Tongue (tissue), 2 donors: ENCODE data around the gene HTR2C. TPM values are rescaled to one million over a fixed set of nuclear protein-coding genes. Genes with fewer than 3 reads are reported as not detected.
A peak's percentile ranks its signal among the peaks of the same experiment; 100 is the strongest.
"Not testable (repeated sequence)": the region's sequence is repeated elsewhere in the genome, so short reads cannot be mapped to it uniquely, and the experiment has no call there.

Source experiments
- DNase-seq: peaks from one replicate; pipeline ENCODE4 v3.0.0-alpha.2; 2015
- total RNA-seq: library from RNA; depleted of rRNA; stranded (reverse); fragments of >200 nt; gene quantifications from one replicate; pipeline ENCODE4 v1.2.3, GENCODE V29; 2014

The HTR2C gene
- total RNA-seq, 1 donor from 2014 or later: not detected

DNA sequence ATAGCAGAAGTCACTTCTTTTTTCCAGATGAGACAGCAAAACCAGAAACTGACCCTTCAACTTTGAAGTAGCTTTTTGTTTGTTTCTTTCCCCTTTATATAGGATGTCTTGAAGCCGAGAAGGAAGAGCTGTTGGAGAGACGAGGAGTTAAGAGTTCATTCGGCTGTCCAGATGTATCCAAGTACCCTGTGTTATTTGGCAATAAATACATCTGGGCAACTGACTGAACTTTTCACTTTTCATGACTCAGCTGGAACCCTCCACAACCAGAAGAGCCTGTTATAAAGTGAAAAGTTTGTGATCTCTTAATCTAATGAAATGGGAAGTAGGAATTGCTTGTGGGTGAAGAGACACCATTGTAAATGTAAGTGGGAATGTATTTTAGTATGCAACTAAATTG lies 131.2 kb downstream of the HTR2C start:
- no peak for DNase-seq

DNA sequence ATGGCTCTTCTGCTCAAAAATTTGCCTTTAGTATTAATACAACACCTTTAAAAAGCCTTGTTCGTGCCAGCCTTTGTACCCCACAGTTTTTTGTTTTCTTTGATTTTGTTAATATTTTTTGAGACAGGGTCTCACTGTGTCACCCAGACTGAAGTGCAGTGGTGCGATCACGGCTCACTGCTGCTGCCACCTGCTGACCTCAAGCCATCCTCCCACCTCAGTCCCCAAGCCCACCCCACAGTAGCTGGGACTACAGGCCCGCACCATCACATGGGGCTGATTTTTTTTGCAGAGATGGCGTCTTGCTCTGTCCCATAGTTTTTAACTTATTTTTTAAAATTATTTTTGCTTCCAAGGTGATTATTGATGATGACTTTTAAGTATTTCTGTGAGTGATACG lies 134.0 kb downstream of the HTR2C start:
- DNase-seq: no peak

DNA sequence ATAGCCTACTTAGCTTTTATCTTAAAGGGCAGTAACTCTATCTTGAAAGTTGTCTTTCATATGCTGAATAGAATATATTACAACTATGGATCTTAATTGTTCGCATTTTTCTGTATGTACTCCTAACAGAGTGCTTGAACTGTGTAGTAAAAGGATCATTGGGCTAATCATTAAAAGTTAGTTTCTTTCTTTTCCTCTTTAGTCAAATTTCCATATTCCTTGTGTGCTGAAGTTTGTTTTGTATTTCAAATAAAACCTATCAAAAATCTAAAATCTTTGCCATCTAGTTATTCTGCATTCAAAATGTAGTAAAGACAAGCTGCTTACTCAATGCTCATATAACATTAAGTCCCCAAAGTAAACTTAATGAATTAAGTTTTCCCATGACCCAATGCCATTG lies 182.7 kb downstream of the HTR2C start:
- no peak for DNase-seq

DNA sequence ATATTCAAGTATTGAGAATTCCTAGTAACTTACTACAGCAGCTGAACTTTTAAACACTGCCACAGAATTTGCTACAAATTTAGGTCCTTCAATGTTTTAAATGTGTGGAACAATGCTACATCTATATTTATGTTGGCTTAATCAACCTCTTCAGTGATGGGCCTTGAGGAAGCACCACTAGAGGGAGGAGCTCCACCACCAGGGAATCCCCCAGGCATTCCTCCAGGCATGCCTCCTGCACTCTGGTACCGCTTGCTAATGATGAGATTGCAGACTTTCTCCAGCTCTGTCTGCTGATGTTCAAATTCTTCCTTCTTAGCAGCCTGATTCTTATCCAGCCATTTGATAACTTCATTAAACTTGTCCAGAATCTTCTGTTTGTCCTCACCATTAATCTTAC lies 190.8 kb downstream of the HTR2C start:
- no peak for DNase-seq

DNA sequence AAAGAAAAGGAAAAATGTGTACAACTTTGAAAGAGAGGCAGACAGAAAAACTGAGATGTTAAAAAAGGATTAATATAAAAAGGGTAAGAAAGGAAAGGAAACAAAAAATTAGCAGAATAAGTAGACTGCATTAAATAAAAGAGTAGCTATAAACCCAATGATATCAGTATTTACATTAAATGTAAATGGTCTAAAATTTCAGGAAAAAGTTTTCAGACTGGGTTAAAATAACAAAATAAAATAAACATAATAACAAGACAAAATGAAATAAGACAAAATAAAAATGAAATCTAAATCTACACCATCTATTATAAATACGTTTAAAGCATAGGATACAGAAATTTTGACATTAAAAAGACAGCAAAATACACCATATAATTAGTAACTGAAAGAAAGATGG lies 199.0 kb downstream of the HTR2C start:
- no peak for DNase-seq

DNA sequence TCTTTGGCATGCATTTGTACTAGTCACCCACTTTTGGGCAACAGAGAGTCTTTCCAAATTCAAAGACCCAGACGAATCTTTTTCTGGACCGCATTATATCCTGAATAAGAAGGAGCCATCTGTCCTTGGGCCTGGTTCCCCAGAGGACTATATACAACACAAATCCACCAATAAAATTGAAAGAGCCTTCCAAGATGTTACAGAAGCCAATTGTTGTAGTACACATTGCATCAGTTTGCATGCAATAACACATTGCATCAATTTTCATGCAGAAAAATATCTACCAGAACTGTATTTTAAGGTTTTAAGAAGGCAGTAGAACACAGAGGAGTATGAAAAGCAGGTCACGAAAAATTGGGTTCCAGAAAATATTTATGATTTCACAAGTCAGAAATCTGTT lies 203.2 kb downstream of the HTR2C start:
- no peak for DNase-seq

DNA sequence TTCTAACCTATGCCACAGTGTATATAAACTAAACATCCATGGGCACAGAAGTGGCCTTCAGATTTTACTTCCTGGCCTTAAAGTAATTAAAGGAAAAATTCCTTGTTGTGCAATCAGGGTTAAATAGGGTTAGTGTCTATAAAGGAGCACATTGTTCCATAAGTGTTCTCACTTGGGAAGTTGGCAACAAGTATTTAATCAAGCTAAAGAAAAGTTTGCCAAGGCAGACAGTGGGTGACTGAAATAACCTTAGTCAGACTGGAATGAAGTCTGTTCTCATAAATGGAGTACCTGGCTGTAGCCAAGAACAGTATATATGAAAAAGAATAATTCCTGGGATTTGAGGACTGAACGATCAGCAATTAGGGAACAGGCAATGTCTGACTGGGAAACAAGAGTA lies 213.6 kb downstream of the HTR2C start:
- no peak for DNase-seq

DNA sequence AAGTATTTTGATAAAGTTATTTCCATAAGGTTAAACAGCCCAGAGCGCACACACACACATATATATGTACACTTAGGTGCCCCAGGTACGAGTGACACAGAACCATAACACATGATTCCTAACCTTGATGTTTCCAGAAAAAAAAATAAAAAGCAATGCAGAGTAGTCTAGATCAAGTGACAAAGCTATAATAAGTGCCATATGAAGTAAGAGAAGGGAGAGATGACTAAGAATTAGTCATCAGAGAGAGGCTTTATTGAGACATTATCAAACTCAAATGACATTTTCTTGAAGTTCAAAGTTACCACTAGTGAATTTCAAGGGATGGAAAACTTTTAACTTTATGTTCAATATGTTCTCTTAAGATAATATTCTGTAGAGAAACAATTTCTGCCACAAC lies 215.0 kb downstream of the HTR2C start:
- no peak for DNase-seq

DNA sequence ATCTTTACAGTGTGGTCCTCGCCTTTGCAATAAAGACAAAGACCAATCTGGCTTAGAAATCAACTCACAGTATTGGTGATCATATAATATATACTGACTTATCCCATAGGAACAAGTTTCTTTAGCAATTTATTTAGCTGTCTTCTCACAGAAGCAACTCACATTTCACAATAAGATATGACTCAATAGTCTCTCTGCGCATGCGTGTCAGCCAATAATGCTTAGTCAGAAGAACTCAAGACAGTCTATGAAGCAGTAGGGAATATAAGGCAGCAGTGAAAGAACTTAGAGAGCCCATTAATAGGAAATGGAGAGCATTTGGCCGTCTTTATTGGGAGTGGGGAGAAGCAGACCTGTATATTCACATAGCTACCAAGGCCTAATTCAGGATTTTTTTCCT lies 216.8 kb downstream of the HTR2C start:
- no peak for DNase-seq

DNA sequence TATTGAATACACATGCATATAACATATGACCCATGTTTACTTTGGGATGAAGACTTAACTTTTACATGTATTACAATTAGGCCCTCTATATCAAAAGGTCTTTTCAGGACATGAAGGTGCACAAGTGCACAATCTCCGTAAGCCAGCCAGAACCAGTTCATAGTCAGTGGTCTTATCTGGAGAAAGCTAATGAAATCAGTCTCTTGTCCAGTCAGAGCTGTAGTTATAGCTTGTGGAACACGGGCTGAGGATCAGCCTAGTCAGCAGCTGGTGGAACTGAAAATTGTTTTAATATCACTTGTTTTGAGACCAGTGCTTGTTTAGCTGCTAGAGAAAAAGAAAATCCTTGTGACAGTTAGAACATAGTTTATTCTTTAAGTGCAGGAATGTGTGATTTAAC lies 235.6 kb downstream of the HTR2C start:
- DNase-seq: no peak

DNA sequence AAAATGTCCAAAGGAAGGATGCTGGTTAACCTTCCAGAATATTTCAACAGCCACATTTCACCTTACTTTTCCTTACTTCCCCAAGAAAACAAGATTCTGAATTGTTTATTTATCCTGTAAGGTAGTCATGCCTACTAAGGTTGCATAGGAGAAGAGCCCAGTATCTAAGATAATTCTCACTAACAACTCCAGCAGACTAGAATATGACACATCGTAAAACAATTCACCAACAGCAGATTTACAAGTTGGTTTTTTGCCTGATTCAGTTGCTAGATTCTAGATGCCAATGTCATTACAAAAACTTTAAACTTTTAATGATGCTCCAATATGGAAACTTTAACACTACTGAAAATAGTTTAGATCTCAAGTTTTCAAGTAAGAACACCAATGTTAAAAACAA lies 257.2 kb downstream of the HTR2C start:
- DNase-seq: no peak

DNA sequence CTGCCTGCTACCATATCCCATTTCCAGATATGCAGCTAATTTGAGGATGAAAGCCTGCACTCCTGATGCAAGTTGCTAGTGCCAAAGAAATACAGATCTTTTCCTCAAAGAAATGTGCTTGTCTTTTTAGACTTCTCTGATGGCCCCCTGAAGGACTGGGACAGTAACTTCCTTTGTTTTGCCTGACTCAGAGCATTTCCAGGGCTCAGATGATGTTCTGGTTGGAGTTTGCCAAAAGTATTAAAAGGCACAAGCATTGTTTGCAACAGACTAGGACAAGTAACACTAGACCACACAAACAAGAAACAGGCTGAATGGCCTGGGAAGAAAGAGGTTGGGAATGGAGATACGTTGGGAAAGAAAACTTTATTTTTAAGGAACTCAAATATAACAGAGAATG lies 258.3 kb downstream of the HTR2C start:
- peak; percentile 0 for DNase-seq

DNA sequence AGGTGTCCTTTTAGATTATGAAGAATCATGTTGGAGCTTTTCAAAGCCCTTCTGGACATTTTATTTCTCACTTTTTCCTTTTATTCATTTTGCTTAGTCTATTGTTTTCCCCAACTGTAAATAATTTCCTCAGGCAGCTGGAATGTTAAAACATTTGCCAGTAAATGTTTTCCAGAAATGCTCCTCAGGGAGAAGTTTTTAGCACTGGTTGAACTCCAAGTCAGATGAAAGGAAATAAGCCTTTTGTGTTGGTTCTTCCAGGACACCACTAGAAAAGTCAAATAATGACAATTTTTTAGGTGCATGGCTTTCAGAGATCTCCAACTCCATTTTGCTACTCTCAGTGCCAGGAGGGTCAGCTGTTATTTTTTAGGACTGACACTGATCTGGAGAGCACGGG lies 305.6 kb downstream of the HTR2C start:
- peak; percentile 17 for DNase-seq

DNA sequence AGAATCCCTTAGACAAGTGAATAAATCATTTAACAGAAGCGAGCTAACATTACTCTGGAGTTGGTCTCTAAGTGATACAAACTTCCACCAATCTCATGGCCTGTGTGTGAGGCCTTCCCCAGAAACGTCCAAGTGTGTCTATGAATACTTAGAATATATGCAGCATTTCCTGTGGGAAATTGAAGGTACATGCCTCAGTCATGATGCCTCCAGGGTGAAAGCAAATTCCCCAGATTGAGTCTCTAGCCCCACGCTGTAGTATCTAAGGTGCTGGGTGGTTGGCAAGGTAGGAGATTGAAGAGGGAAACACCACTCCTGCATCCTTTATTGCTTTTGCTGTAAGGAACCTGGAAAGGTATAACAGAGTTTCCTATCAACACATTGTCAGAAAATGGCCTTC lies 319.7 kb downstream of the HTR2C start:
- DNase-seq: no peak

DNA sequence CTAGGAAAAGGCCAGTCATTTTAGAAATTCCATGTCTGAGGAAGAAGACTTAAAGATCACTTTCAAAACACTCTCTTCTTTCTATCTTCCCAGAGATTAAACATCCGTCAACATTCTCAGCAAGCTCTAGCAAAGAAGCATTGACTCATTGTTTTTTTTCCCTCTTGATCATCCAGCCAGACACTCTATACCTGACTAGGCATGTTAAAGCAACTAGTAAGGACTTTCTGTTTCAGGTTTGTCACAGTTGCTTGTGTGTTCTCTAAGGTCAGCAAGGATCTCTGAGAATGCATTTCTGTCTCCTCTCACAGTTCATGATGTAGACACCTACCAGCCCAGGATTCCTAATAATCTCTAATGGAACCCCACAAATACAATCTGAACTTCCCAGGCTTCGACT lies 321.4 kb downstream of the HTR2C start:
- no peak for DNase-seq

DNA sequence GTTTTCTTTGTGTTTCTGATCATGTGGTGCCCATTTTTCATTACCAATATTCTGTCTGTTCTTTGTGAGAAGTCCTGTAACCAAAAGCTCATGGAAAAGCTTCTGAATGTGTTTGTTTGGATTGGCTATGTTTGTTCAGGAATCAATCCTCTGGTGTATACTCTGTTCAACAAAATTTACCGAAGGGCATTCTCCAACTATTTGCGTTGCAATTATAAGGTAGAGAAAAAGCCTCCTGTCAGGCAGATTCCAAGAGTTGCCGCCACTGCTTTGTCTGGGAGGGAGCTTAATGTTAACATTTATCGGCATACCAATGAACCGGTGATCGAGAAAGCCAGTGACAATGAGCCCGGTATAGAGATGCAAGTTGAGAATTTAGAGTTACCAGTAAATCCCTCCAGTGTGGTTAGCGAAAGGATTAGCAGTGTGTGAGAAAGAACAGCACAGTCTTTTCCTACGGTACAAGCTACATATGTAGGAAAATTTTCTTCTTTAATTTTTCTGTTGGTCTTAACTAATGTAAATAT lies 323.2 kb downstream of the HTR2C start:
- DNase-seq: no peak

DNA sequence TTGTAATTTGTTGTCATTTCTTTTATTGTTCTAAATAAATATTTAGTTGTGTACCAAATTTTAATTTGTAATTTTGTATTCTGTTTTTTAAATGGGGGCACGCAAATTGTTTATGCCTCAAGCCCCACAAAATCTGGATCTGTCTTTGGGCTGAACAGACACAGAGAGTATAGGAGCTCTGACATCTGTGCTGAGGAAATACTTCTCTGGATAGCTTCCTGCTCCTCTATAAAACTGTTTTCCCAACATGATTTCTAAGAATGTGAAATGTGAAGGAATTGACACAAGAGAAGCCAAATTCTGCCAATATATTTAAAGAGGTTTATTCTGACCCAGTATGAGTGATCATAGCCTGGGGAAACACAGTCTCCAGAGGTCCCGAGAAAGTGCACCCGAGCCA lies 340.5 kb downstream of the HTR2C start:
- no peak for DNase-seq

DNA sequence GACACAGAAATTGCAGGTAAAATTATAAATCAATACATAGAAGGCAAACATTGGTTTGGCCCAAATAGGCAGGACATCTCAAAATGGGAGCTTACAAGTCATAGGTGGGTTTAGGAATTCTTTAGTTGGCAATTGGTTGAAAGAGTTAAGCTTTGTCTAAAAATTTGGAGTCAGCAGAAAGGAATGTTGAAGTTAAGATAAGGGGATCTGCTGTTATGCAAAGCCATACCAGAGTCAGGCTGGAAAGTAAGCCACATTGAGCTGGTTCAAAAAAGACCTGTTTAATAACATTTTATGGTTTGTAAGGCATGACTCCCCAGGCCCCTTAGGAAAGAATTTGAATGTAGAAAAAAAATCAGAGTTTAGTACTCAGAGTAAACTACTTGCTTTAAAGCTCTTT lies 341.0 kb downstream of the HTR2C start:
- DNase-seq: no peak

DNA sequence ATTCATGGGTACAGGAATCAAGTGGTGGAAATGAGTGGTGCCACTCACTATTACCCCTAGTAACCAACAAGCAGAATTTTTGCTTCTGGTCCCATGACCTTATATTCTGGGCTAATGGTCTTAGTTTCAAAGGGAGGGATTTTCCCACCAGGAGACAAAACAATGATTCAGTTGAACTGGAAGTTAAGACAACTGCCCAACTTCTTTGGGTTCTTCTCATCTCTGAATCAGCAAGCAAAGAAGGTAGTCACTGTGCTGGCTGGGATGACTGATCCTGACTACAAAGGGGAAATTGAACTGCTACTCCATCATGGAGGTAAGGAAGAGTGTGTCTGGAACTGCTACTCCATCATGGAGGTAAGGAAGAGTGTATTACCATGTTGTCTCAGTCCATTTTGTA lies 346.3 kb downstream of the HTR2C start:
- DNase-seq: no peak

DNA sequence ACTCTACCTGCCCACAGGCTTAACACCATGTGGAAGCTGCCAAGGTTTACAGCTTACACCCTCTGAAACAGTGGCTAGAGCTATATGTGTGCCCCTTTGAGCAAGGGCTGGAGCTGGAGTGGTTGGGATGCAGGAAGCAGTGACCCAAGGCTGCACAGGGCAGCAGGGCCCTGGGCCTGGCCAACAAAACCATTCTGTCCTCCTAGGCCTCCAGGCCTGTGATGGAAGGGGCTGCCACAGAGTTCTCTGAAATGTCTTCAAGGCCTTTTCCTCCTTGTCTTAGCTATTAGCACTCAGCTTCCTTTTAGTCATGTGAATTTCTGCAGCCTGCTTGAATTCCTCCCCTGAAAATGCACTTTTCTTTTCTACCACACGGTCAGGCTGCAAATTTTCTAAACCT lies 348.7 kb downstream of the HTR2C start:
- DNase-seq: no peak

DNA sequence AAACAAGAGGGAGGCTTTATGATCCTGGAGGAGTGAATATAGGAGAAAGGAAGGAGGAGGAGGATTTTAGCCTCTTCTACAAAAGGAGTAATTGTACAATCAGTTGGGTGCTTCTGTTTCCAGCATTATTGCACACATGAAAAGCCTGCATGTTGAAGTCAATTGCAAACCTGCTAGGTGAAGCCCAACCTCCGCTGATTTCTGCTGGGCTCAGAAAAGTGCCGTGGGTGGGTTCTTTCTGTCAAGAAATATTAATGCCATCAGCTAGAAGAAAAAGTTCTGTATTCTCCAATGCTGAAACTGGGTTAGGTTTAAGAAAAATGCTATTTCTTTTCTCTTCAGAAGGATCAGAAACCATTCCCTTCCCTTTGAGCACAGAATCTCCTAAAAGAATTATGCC lies 349.4 kb downstream of the HTR2C start:
- DNase-seq: not testable (repeated sequence)

DNA sequence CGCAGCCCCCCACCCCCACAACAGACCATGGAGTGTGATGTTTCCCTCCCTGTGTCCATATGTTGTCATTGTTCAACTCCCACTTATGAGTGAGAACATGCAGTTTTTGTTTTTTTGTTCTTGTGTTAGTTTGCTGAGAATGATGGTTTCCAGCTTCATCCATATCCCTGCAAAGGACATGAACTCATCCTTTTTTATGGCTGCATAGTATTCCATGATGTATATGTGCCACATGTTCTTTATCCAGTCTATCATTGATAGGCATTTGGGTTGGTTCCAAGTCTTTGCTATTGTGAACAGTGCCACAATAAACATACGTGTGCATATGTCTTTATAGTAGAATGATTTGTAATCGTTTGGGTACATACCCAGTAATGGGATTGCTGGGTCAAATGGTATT lies 353.2 kb downstream of the HTR2C start:
- DNase-seq: not testable (repeated sequence)

DNA sequence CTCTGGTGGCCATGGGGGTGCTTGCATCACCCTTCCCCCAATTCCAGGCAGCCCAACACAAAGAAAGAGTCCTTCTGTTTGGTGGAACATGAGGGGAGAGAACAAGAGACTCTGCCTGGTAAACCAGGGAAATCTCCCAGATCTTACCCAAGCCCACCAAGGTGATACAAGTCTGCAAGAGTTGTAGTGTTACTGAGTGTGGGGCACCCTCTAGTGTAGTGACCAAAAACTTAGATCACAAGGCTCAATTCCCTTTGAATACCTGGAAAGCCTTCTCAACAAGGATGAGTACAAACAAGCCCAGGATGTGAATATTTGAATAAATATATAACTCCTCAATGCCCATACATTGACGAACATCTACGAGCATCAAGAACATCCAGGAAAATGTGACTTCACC lies 368.8 kb downstream of the HTR2C start:
- no peak for DNase-seq
